K562 (cell line): ENCODE results near the gene RITA1. TPM values are rescaled to one million over a fixed set of nuclear protein-coding genes. Genes with fewer than 3 reads are reported as not detected.

Source experiments
- ATAC-seq: fragments of 200-7000 bp; cut with Tn5 transposase; 3 replicates; pipeline ENCODE4 v1.9.1; 2020; ENCODE audit warnings: moderate library complexity
- BruUV-seq: library from RNA; stranded (reverse); fragments of 400-500 nt; replicated peaks from 2 replicates; lab custom pipeline; 2021; lab: Mats Ljungman, UMichigan
- CTCF ChIA-PET: fragments of 300-600 bp; formaldehyde crosslinking; extraction: SDS; loops from one replicate; lab custom pipeline; 2021; ENCODE audit warnings: low intra/inter-chr PET ratio; lab: Yijun Ruan, JAX
- POLR2A ChIA-PET: fragments of 300-600, 350-650 bp; sonication (Branson Sonifier 250); formaldehyde crosslinking; extraction: SDS; loops from one replicate; lab custom pipeline; 2021; ENCODE audit warnings: antibody characterized with exemption, inconsistent platforms; lab: Yijun Ruan, JAX
- DNase-seq, 4 experiments: peaks; one replicate each; pipeline versions ENCODE4 v3.0.0 to v3.0.0-alpha.2; 2011 to 2018; ENCODE audit warnings: low spot score in 3 of 4, mixed read lengths in 3 of 4; ENCODE audit errors: extremely low read depth in 1 of 4
- FAIRE-seq: peaks from 2 replicates; lab custom pipeline; 2011; peaks lifted over from hg19 to GRCh38; lab: Jason Lieb, UNC
- H2AFZ ChIP-seq: 2 replicates; pipeline ENCODE4 v1.6.0; 2011; ENCODE audit warnings: low read depth, low read length, control low read depth, inconsistent platforms
- H3K27ac ChIP-seq: fragments of 200-600 bp; 3 replicates; pipeline ENCODE4 v1.8.0; 2011; ENCODE audit warnings: low read depth, mild to moderate bottlenecking, control low read depth, inconsistent platforms, low read length, moderate library complexity, mixed read lengths; ENCODE audit errors: extremely low read depth
- H3K27me3 ChIP-seq, 2 experiments: fragments of 300-600 bp in 1 of 2; 2 replicates in 1 of 2; 3 replicates in 1 of 2; pipeline versions ENCODE4 v1.6.0 to v1.8.0; 2011; ENCODE audit warnings: inconsistent platforms in 2 of 2, low read length in 2 of 2, mild to moderate bottlenecking in 1 of 2, mixed read lengths in 1 of 2, moderate library complexity in 1 of 2; ENCODE audit not compliant: control insufficient read depth in 2 of 2, insufficient read depth in 2 of 2
- H3K36me3 ChIP-seq: fragments of 300-600 bp; 3 replicates; pipeline ENCODE4 v1.8.0; 2011; ENCODE audit warnings: mild to moderate bottlenecking, low read length, inconsistent platforms; ENCODE audit not compliant: control insufficient read depth, insufficient read depth
- H3K4me1 ChIP-seq, 2 experiments: fragments of 200-600 bp in 1 of 2; replicated peaks in 1 of 2; 2 replicates in 1 of 2; 3 replicates in 1 of 2; pipeline versions ENCODE4 v1.5.1 to v1.8.0; 2011; ENCODE audit warnings: inconsistent platforms in 2 of 2, low read length in 2 of 2, mild to moderate bottlenecking in 1 of 2, mixed read lengths in 1 of 2, moderate library complexity in 1 of 2; ENCODE audit not compliant: control insufficient read depth in 2 of 2, insufficient read depth in 2 of 2
- H3K4me2 ChIP-seq: 2 replicates; pipeline ENCODE4 v1.6.1; 2011; ENCODE audit warnings: low read length, control low read depth, inconsistent platforms, mixed read lengths; ENCODE audit not compliant: insufficient read depth
- H3K4me3 ChIP-seq: fragments of 200-600 bp; sonication (generic), shearing (Covaris generic); 2 replicates; pipeline ENCODE4 v1.5.1; 2016; ENCODE audit warnings: control low read depth, inconsistent platforms
- H3K79me2 ChIP-seq: fragments of 200-600 bp; 3 replicates; pipeline ENCODE4 v1.8.0; 2011; ENCODE audit warnings: low read length, inconsistent platforms; ENCODE audit not compliant: control insufficient read depth, insufficient read depth
- H3K9ac ChIP-seq, 2 experiments: 2 replicates each; pipeline versions ENCODE4 v1.6.0 to v1.6.1; 2011; ENCODE audit warnings: low read depth in 2 of 2, low read length in 2 of 2, control low read depth in 1 of 2, inconsistent platforms in 1 of 2, mild to moderate bottlenecking in 1 of 2, mixed read lengths in 1 of 2; ENCODE audit not compliant: insufficient read depth in 1 of 2
- H3K9me1 ChIP-seq: one replicate; pipeline ENCODE4 v1.6.0; 2011; ENCODE audit warnings: inconsistent platforms, mild to moderate bottlenecking, low read length, moderate library complexity; ENCODE audit not compliant: control insufficient read depth, insufficient read depth
- H3K9me3 ChIP-seq: replicated peaks from 2 replicates; pipeline ENCODE4 v1.5.1; 2011; ENCODE audit warnings: low read depth, low read length, inconsistent platforms; ENCODE audit not compliant: control insufficient read depth, insufficient read depth
- H4K20me1 ChIP-seq: replicated peaks from 2 replicates; pipeline ENCODE4 v1.6.1; 2011; ENCODE audit warnings: low read length, inconsistent platforms, mixed read lengths; ENCODE audit not compliant: control insufficient read depth, insufficient read depth
- CEBPB ChIP-seq: fragments of 450-650 bp; IDR thresholded peaks from 2 replicates; pipeline ENCODE4 v1.6.1; 2016; ENCODE audit warnings: missing genetic modification characterization, missing compliant biosample characterization
- CEBPG ChIP-seq, 3 experiments: fragments of 200-800 bp in 1 of 3; sonication (Bioruptor generic) in 1 of 3; sonication (generic) in 1 of 3; formaldehyde crosslinking in 1 of 3; IDR thresholded peaks in 2 of 3; conservative IDR thresholded peaks in 1 of 3; 2 replicates each; pipeline versions ENCODE4 v1.6.1 to v1.8.0; 2016 to 2022; ENCODE audit warnings: missing compliant biosample characterization in 2 of 3, missing genetic modification characterization in 2 of 3, mild to moderate bottlenecking in 1 of 3, missing genetic modification reagents in 1 of 3
- HNRNPUL1 ChIP-seq: fragments of 200-400 bp; formaldehyde crosslinking; IDR thresholded peaks from 2 replicates; pipeline ENCODE4 v1.6.1; 2017; ENCODE audit warnings: low read length
- JUNB ChIP-seq: fragments of 450-650 bp; formaldehyde crosslinking; conservative IDR thresholded peaks from 2 replicates; pipeline ENCODE4 v1.4.0; 2020; ENCODE audit warnings: mild to moderate bottlenecking
- ZBTB12 ChIP-seq: fragments of 250-450 bp; sonication (Bioruptor Pico); IDR thresholded peaks from 2 replicates; pipeline ENCODE4 v1.4.0; 2020
- ZNF23 ChIP-seq: fragments of 250-450 bp; sonication (Bioruptor Pico); IDR thresholded peaks from 2 replicates; pipeline ENCODE4 v1.4.0; 2020; ENCODE audit warnings: mild to moderate bottlenecking
- WGBS: fragments of 100-300 bp; shearing (Covaris generic); methylation state at CpG from one replicate; pipeline ENCODE4 v1.1.6; 2016; ENCODE audit warnings: low coverage, mixed read lengths; ENCODE audit not compliant: insufficient coverage; ENCODE audit errors: missing lambda C conversion rate; 5-methylcytosine and 5-hydroxymethylcytosine counted together
- in situ Hi-C: fragments of 300-500 bp; cut with MboI; formaldehyde crosslinking; loops from 4 replicates; pipeline ENCODE4 v1.15.0; 2018; ENCODE audit warnings: inconsistent platforms, mixed read lengths
- intact Hi-C: fragments of 100-400 bp; cut with micrococcal nuclease; formaldehyde crosslinking; loops from 2 replicates; pipeline ENCODE4 v1.14.2; 2022
- polyA plus RNA-seq, 8 experiments: library from polyadenylated mRNA; depleted of rRNA in 4 of 8; stranded (reverse) in 5 of 8; unstranded in 3 of 8; fragments of >200 nt; fragmentation: Nextera tagmentation in 2 of 8; fragmentation: Illumina TruSeq in 1 of 8; extraction: Ambion mirVana in 2 of 8; extraction: Trizol in 1 of 8; gene quantifications; 2 replicates each; pipeline versions ENCODE4 v1.2.1 to v1.2.3, GENCODE V29; 2011 to 2014; ENCODE audit warnings: inconsistent platforms in 1 of 8, missing spikeins in 1 of 8
- total RNA-seq, 7 experiments: library from RNA; depleted of rRNA in 6 of 7; stranded (reverse); fragments of >200 nt in 6 of 7; fragmentation: Illumina TruSeq in 2 of 7; extraction: Trizol in 2 of 7; gene quantifications; 2 replicates each; pipeline versions ENCODE4 v1.2.1 to v1.2.3, GENCODE V29; 2011 to 2021; ENCODE audit warnings: low replicate concordance in 1 of 7
- TF ChIP-seq, protein P1 (sequence below): sonication (generic); formaldehyde crosslinking; IDR thresholded peaks from 2 replicates; pipeline ENCODE4 v1.8.0; 2022; ENCODE audit warnings: mild to moderate bottlenecking, missing genetic modification reagents, borderline replicate concordance
- TF ChIP-seq, protein P2 (sequence below), 2 experiments: fragments of 450-650 bp; IDR thresholded peaks; 2 replicates each; pipeline ENCODE4 v1.6.1; 2016; ENCODE audit warnings: mild to moderate bottlenecking in 2 of 2, borderline replicate concordance in 1 of 2, low read depth in 1 of 2, moderate library complexity in 1 of 2

Gene RITA1
- total and polyA plus RNA-seq, 9 of the 15 experiments (the other 6 are each of a cell fraction or from before 2014, with no cell fraction given): 2.8 to 40.4 (median 18.0) TPM

DNA sequence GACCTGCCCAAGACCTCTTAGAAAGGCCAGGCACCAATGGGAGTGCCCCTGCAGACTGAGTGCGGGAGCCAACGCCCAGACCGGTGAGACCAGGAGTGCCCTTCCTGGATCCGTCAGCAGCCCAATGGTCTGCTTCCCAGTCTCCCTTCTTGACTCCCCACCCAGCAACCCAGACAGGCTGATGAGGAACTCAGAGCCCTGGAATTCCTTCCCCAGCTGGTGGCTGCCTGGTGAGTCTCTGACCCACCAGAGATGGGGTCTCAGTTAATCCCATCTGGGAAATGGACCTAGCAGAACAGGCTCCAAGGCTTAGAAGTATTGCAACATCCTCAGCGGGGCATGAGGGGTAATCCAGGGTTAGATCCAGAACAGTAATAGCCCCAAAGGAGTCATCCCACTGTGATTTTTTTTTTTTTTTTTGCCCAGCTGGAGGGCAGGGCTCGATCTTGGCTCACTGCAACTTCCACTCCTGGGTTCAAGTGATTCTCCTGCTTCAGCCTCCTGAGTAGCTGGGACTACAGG, 48.5 kb upstream of the RITA1 start:
- TF ChIP-seq HNRNPUL1 (no peak), ZBTB12 (CRISPR knock-in tag) (no peak), CEBPB (tag) (peak; percentile 46; the same call in 1 of the 2 replicates), JUNB (no peak), ZNF23 (CRISPR knock-in tag) (no peak), CEBPG (CRISPR knock-in tag; IDR thresholded peaks at IDR 0.05) (no peak), CEBPG (tag; conservative IDR thresholded peaks at IDR 0.05 in 1 of 2, IDR thresholded peaks at IDR 0.05 in 1 of 2) (0 out of 4 replicates have a peak, but pooled peaks of 1 of the 2 experiments have one; percentile 21)
- TF ChIP-seq, protein P1, sequence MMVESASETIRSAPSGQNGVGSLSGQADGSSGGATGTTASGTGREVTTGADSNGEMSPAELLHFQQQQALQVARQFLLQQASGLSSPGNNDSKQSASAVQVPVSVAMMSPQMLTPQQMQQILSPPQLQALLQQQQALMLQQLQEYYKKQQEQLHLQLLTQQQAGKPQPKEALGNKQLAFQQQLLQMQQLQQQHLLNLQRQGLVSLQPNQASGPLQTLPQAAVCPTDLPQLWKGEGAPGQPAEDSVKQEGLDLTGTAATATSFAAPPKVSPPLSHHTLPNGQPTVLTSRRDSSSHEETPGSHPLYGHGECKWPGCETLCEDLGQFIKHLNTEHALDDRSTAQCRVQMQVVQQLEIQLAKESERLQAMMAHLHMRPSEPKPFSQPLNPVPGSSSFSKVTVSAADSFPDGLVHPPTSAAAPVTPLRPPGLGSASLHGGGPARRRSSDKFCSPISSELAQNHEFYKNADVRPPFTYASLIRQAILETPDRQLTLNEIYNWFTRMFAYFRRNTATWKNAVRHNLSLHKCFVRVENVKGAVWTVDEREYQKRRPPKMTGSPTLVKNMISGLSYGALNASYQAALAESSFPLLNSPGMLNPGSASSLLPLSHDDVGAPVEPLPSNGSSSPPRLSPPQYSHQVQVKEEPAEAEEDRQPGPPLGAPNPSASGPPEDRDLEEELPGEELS (CRISPR knock-in tag): no peak
- TF ChIP-seq, protein P2, sequence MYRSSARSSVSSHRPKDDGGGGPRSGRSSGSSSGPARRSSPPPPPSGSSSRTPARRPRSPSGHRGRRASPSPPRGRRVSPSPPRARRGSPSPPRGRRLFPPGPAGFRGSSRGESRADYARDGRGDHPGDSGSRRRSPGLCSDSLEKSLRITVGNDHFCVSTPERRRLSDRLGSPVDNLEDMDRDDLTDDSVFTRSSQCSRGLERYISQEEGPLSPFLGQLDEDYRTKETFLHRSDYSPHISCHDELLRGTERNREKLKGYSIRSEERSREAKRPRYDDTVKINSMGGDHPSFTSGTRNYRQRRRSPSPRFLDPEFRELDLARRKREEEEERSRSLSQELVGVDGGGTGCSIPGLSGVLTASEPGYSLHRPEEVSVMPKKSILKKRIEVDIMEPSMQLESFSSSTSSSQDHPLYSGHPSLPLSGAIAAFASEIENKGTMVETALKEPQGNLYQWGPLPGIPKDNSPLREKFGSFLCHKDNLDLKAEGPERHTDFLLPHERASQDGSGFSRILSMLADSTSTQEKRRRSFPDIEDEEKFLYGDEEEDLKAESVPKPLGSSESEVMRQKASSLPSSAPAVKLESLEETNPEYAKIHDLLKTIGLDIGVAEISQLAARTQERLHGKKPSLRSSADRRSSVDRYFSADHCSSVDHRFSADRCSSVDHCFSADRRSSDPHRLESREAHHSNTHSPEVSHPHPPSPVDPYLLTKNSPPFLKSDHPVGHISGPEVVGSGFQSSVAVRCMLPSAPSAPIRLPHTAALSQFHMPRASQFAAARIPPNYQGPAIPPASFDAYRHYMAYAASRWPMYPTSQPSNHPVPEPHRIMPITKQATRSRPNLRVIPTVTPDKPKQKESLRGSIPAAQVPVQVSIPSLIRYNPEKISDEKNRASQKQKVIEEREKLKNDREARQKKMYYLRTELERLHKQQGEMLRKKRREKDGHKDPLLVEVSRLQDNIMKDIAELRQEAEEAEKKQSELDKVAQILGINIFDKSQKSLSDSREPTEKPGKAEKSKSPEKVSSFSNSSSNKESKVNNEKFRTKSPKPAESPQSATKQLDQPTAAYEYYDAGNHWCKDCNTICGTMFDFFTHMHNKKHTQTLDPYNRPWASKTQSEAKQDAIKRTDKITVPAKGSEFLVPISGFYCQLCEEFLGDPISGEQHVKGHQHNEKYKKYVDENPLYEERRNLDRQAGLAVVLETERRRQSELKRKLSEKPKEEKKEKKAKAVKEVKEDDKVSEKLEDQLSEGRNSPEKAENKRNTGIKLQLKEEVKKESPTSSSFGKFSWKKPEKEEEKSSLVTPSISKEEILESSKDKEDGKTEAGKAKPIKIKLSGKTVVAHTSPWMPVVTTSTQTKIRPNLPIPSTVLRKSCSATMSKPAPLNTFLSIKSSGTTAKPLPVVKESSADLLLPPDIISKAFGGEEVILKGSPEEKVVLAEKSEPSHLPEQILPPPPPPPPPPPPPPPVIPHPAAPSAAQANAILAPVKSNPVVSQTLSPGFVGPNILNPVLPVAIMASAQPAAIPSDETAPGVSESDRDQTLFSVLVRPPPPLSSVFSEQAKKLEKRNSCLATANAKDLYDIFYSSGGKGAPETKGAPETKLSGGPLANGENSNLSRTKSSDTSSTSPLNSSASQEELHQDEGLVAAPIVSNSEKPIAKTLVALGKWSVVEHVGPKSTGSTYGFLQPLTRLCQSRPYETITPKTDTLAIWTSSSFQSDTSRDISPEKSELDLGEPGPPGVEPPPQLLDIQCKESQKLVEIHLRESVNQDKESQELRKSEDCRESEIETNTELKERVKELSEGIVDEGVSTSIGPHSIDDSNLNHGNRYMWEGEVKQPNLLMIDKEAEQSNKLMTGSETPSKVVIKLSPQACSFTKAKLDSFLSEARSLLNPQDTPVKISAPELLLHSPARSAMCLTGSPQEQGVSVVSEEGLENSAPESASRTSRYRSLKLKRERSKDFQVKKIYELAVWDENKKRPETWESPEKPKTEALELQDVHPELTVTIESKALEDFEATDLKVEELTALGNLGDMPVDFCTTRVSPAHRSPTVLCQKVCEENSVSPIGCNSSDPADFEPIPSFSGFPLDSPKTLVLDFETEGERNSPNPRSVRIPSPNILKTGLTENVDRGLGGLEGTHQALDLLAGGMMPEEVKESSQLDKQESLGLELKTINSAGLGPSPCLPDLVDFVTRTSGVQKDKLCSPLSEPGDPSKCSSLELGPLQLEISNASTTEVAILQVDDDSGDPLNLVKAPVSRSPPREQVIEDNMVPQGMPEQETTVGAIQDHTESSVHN (IDR thresholded peaks at IDR 0.05; ENCODE audit: borderline replicate concordance in 1 of 2, low read depth in 1 of 2): no peak
- intact Hi-C loops: no loop called here

More for the DNA sequence above, 48.5 kb upstream of the RITA1 start:
- ATAC-seq (no peak), FAIRE-seq (no peak), DNase-seq (no peak)
- H4K20me1 ChIP-seq: peaks cover 10% of the 10 kb centered on the region
- H3K4me1 ChIP-seq: peaks cover 8 to 22% of the 10 kb centered on the region in 2 experiments
- no peak overlapping the region for H3K4me3 ChIP-seq
- H3K36me3 ChIP-seq: no peaks in the 10 kb centered on the region
- H3K4me2 ChIP-seq: no peak overlapping the region
- WGBS: 3% methylated on average over 6 of the region's 6 CpGs
- POLR2A ChIA-PET: interaction anchor here (0.7 to 1.0 kb wide), 2 partner anchors 48 to 513 kb away, joined by 3 read pairs; partner anchors contain the start of gene DDX54
- no peaks in the 10 kb centered on the region for H3K27me3 ChIP-seq
- no peak overlapping the region for H3K9ac ChIP-seq
- no peak overlapping the region for H3K27ac ChIP-seq
- CTCF ChIA-PET: no interaction called here
- BruUV-seq: no TSS peak
- H3K9me3 ChIP-seq: no peaks in the 10 kb centered on the region
- H2AFZ ChIP-seq: no peak overlapping the region
- no peaks in the 10 kb centered on the region for H3K9me1 ChIP-seq
- in situ Hi-C loops: no loop called here
- H3K79me2 ChIP-seq: no peaks in the 10 kb centered on the region
